HUES64 (cell line): ENCODE measurements around the gene CCDC136.

ENCODE experiments used
- H3K27ac ChIP-seq: 2 replicates; pipeline ENCODE4 v1.7.0; 2013; ENCODE audit warnings: low read depth, low read length, inconsistent platforms
- H3K27me3 ChIP-seq: 2 replicates; pipeline ENCODE4 v1.6.1; 2013; ENCODE audit warnings: mild to moderate bottlenecking, low read length; ENCODE audit not compliant: insufficient read depth
- H3K36me3 ChIP-seq: 2 replicates; pipeline ENCODE4 v1.6.1; 2013; ENCODE audit warnings: mild to moderate bottlenecking, low read length; ENCODE audit not compliant: insufficient read depth
- H3K4me1 ChIP-seq: 2 replicates; pipeline ENCODE4 v1.6.1; 2013; ENCODE audit warnings: mild to moderate bottlenecking, low read length, moderate library complexity; ENCODE audit not compliant: insufficient read depth
- H3K4me3 ChIP-seq: 2 replicates; pipeline ENCODE4 v1.5.1; 2013; ENCODE audit warnings: mild to moderate bottlenecking, low read length, moderate library complexity
- H3K9ac ChIP-seq: 2 replicates; pipeline ENCODE4 v1.6.1; 2013; ENCODE audit warnings: mild to moderate bottlenecking, low read depth, low read length
- H3K9me3 ChIP-seq: 2 replicates; pipeline ENCODE4 v1.6.1; 2013; ENCODE audit warnings: low read depth, low read length; ENCODE audit not compliant: insufficient read depth
- WGBS: fragments of 150-250, 120-280 bp; methylation state at CpG from one replicate; pipeline ENCODE4 v1.1.7; 2013; ENCODE audit warnings: missing lambda C conversion rate; 5-methylcytosine and 5-hydroxymethylcytosine counted together

The CCDC136 gene

GRCh38 chr7:128778946-128779345, 12.8 kb upstream of the CCDC136 start:
- no peak overlapping the region for H3K27ac ChIP-seq
- no peak overlapping the region for H3K4me3 ChIP-seq
- no peaks in the 10 kb centered on the region for H3K27me3 ChIP-seq
- 95% methylated on average over 5 of the region's 5 CpGs for WGBS
- H3K4me1 ChIP-seq, result peaks cover 5% of the 10 kb centered on the region; the same call in 1 of the 2 replicates
- no peaks in the 10 kb centered on the region; the same call in 1 of the 2 replicates for H3K36me3 ChIP-seq
- no peak overlapping the region for H3K9ac ChIP-seq
- peaks cover 9% of the 10 kb centered on the region; the same call in 1 of the 2 replicates for H3K9me3 ChIP-seq

- Histone ChIP-seq H3K9ac (no peak overlapping the region), H3K36me3 (no peaks in the 10 kb centered on the region), H3K27ac (no peak overlapping the region), H3K4me3 (no peak overlapping the region), H3K4me1 (peaks cover 5% of the 10 kb centered on the region; the same call in 1 of the 2 replicates), H3K9me3 (peaks cover 9% of the 10 kb centered on the region; the same call in 1 of the 2 replicates), H3K27me3 (no peaks in the 10 kb centered on the region)
- WGBS, result 93% methylated on average over 5 of the region's 5 CpGs
Measured at GRCh38 chr7:128781126-128781525, 10.6 kb upstream of the CCDC136 start.

DNA sequence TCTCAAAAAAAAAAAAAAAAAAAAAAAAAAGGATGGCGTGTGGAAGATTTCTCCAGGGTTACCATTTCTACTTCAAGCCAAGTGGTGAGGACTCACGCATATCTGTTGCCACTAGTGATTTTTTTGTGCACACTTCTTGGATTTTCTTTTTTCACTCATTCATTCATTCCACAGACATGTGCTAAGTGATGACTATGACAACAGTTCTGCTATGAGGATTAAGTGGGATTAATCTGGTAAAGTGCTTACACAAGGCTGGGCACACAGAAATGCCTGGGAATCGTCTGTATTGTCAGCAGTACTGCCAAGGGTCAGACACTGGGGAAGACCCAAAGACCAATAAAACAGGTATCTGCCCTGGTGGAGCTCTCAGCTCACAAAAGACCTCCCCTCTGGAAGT, 9.9 kb upstream of the CCDC136 start:
- H3K4me3 ChIP-seq, result no peak overlapping the region
- WGBS, result 87% methylated on average over 3 of the region's 3 CpGs
- peaks cover 5% of the 10 kb centered on the region; the same call in 1 of the 2 replicates for H3K4me1 ChIP-seq
- peaks cover 9% of the 10 kb centered on the region; the same call in 1 of the 2 replicates for H3K9me3 ChIP-seq
- H3K27me3 ChIP-seq, result no peaks in the 10 kb centered on the region
- H3K27ac ChIP-seq, result no peak overlapping the region
- H3K9ac ChIP-seq, result no peak overlapping the region
- no peaks in the 10 kb centered on the region for H3K36me3 ChIP-seq

DNA sequence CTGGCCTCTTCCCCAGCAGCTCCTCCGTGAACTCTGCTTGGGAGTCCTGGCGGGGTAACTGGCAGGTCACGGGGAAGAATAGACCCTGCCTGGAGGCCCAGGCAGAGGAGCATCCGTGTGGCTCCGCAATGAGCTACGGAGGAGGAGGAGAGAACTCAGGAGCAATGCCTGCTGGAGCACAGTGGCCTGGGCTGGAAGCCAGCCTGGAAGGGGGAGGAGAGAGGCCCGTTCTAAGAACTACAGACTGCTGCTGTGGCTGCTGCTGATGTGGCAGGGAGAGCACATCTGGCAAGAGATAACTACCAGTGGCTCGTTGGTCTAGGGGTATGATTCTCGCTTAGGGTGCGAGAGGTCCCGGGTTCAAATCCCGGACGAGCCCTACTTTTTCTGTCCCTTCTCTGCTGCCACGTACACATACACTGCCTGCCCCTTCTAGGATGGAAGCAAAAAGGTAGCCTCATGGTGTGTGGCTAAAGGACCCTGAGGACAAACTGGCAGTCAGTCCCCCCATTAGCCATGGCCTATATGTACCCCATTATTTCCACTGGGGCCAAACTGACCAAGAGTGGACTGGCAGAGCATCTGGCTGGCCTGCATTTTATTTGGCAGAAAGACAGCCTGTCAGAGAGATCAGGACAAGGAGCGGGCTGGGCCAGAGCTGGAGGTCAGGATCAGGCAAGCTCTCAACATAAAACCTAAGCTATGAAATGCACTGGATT, 8.5 kb upstream of the CCDC136 start:
- Histone ChIP-seq H3K9me3 (no peaks in the 10 kb centered on the region), H3K9ac (peak overlapping the region; percentile 31; the same call in 1 of the 2 replicates), H3K4me1 (peaks cover 5% of the 10 kb centered on the region; the same call in 1 of the 2 replicates), H3K4me3 (peak overlapping the region; percentile 58), H3K27ac (no peak overlapping the region), H3K36me3 (no peaks in the 10 kb centered on the region), H3K27me3 (no peaks in the 10 kb centered on the region)
- 16% methylated on average over 15 of the region's 15 CpGs for WGBS

GRCh38 chr7:128785738-128786137, 6.0 kb upstream of the CCDC136 start:
- Histone ChIP-seq H3K9me3 (no peaks in the 10 kb centered on the region), H3K27ac (no peak overlapping the region), H3K36me3 (no peaks in the 10 kb centered on the region), H3K27me3 (0 out of 2 replicates have a peak, but pooled peaks cover 5% of the 10 kb centered on the region), H3K9ac (no peak overlapping the region), H3K4me1 (peaks cover 5% of the 10 kb centered on the region; the same call in 1 of the 2 replicates), H3K4me3 (no peak overlapping the region)
- 88% methylated on average over 3 of the region's 3 CpGs for WGBS

DNA sequence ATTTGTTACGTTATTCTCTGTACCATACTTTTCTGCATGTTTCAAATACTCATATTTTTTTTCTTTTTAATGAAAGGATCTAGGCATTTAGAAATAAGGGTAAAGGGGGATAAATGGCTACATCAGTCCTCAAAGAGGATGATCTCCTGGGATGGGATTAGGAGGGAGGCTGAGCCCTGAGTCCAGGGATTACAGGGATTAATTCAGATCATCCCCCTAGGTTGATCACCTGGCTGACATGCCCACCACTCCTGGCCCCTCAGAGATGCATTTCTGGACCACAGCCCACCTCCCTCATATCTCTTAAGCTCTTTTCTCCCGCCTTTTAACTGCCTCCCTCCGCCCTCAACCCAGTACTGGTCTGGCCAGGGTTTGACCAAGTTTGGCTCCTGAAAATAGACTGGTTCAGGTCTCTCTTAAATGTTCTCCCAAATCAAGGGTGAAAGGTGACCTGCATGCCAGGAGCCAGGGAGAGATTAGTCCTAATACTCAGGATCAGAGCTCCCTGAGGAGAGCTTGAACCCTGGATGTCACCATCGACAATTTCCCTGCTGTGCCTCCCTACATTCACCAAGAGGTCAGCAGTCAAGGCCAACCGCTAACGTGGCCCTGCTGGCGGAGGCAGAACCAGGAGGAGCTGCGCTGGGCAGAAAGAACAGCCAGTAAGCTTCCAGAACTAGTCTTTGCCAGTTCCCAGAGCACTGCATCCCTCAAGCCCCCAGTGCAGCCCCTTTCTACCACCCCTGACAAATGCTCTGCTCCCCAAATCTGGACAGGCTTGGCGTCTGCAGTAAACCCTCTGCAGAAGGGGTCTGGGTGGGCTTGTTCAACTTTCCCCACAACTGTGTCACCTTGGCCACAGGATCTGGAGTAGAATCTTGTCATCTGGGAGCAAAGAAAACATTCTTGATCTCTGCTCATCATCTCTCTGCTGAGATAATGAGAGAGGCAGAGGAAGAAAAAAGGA, 3.0 kb upstream of the CCDC136 start:
- peaks cover 7% of the 10 kb centered on the region; the same call in 1 of the 2 replicates for H3K4me1 ChIP-seq
- WGBS, result 79% methylated on average over 9 of the region's 9 CpGs

DNA sequence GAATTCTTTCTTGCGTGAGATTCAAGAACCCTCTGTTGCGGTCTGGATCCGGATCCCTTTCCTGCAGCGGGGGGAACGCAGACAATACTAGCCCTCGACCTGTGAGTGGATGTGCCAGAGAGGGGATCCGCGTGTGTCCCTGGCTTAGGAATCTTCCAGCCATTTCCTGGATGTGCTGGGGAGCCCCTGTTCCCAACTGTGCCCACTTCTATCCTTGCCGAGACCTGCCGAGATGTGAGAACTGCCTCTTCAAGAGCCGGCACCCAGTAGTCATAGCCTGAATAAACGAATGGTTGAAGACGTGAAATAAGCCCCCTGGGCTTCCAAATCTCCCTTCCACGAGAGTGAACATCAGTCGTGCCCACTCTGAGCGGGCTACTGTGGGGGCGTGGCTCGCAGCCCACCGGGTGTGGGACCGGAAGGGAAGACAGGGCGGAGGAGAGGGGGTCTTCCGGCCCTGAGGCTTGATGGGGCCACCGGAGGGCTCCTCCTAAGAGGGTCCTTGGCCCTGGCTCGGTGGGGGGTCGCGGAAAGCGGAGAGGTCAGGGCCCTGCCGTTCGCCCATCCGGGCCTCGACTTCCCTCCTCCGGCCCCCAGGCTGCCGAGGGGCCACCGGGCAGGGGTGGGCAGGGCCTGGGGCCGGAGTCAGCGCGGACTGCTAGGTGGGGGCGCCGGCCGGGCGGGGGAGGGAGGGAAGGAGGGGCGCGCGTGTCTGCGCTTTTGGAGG, 1.3 kb upstream of the CCDC136 start:
- H3K27ac ChIP-seq, result no peak overlapping the region
- H3K9me3 ChIP-seq, result no peaks in the 10 kb centered on the region
- peak overlapping the region; percentile 93 for H3K4me3 ChIP-seq
- H3K36me3 ChIP-seq, result peaks cover 12% of the 10 kb centered on the region
- H3K27me3 ChIP-seq, result 0 out of 2 replicates have a peak, but pooled peaks cover 5% of the 10 kb centered on the region
- 10% methylated on average over 45 of the region's 45 CpGs for WGBS
- peaks cover 16% of the 10 kb centered on the region; the same call in 1 of the 2 replicates for H3K4me1 ChIP-seq
- no peak overlapping the region for H3K9ac ChIP-seq

More for the DNA sequence above, 3.0 kb upstream of the CCDC136 start:
- Histone ChIP-seq H3K9me3 (no peaks in the 10 kb centered on the region), H3K4me3 (no peak overlapping the region), H3K9ac (no peak overlapping the region), H3K36me3 (no peaks in the 10 kb centered on the region), H3K27ac (no peak overlapping the region), H3K27me3 (0 out of 2 replicates have a peak, but pooled peaks cover 5% of the 10 kb centered on the region)

DNA sequence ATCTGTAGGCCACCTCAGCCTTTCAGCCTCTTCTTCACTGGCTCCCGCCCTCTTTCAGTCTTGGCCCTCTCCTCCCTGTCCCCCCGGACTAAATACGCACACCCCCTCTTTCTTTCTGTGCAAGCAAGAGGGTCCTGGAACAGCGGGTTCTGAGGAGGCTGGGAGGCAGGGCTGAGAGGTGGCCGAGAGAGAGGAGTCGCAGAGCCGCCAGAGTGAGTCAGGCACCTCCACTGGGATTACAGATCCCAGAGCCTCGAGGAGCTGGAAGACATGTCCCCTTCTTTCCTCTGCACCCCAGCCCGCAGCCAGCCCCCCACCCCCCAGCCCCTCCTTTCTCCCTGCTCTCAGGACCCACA, 182 bp downstream of the CCDC136 start:
- peak overlapping the region; percentile 16; the same call in 1 of the 2 replicates for H3K9ac ChIP-seq
- H3K9me3 ChIP-seq, result no peaks in the 10 kb centered on the region
- no peak overlapping the region for H3K27ac ChIP-seq
- 0 out of 2 replicates have a peak, but pooled peaks cover 5% of the 10 kb centered on the region for H3K27me3 ChIP-seq
- peaks cover 21% of the 10 kb centered on the region for H3K36me3 ChIP-seq
- H3K4me3 ChIP-seq, result peak overlapping the region; percentile 93
- WGBS, result 9% methylated on average over 9 of the region's 9 CpGs
- peaks cover 16% of the 10 kb centered on the region; the same call in 1 of the 2 replicates for H3K4me1 ChIP-seq

DNA sequence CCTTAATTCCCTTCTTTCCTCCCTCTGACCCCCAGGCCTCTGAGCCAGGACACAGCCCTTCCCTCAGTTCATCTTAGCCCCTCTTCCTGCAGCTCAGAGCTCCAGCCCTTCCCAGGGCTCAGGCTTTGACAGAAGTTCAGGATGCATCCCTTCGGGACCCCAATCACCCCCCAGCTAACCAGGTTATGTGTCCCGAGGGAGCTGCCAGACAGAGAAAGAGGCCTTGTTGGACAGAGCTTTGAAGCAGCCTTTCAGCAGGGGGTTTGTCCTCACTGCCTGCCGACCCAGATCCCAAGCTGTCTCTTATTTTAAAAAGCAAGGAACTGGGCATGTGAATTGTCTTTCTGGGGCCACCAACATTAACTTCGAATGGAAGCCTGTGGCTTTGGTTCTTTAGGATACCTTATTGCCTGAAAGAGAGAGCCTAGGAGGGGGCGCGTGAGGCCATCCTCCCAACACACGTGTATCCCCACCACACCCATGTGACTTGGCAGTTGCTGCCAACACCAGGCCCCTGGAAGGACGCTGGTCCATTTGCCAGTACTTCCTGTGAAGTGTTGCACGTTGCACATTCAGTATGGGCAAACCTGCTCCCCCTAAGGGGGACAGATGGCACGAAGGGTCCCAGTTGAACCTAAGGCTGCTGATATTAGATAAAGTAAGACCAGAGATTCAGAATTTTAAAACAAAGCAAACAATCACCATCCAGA, 858 bp downstream of the CCDC136 start:
- Histone ChIP-seq H3K9ac (no peak overlapping the region), H3K4me1 (peaks cover 16% of the 10 kb centered on the region; the same call in 1 of the 2 replicates), H3K27me3 (0 out of 2 replicates have a peak, but pooled peaks cover 5% of the 10 kb centered on the region), H3K27ac (no peak overlapping the region), H3K36me3 (peaks cover 28% of the 10 kb centered on the region), H3K4me3 (peak overlapping the region; percentile 93), H3K9me3 (no peaks in the 10 kb centered on the region)
- WGBS, result 72% methylated on average over 10 of the region's 10 CpGs

- H3K27me3 ChIP-seq, result 0 out of 2 replicates have a peak, but pooled peaks cover 5% of the 10 kb centered on the region
- peaks cover 16% of the 10 kb centered on the region; the same call in 1 of the 2 replicates for H3K4me1 ChIP-seq
- no peaks in the 10 kb centered on the region for H3K9me3 ChIP-seq
- H3K4me3 ChIP-seq, result no peak overlapping the region
- 100% methylated on average over 3 of the region's 5 CpGs for WGBS
- H3K36me3 ChIP-seq, result peaks cover 28% of the 10 kb centered on the region
- no peak overlapping the region for H3K27ac ChIP-seq
- no peak overlapping the region for H3K9ac ChIP-seq
Measured at GRCh38 chr7:128793181-128793547, 1.4 kb downstream of the CCDC136 start.
